NCI-H2029 (cell line): ENCODE results near the gene CRYM.
"Not testable (repeated sequence)": the region's sequence is repeated elsewhere in the genome, so short reads cannot be mapped to it uniquely, and the experiment has no call there.

ENCODE experiments used
- DNase-seq: peaks from one replicate; lab custom pipeline; 2025; lab: John Stamatoyannopoulos, UW

The CRYM gene

GRCh38 chr16:21277927-21278706, at the start of gene CRYM:
TSS of gene CRYM (minus strand) at chr16:21278290. CDS start at chr16:21278251, 39 bp downstream.
- DNase-seq: peak; percentile 65

DNA sequence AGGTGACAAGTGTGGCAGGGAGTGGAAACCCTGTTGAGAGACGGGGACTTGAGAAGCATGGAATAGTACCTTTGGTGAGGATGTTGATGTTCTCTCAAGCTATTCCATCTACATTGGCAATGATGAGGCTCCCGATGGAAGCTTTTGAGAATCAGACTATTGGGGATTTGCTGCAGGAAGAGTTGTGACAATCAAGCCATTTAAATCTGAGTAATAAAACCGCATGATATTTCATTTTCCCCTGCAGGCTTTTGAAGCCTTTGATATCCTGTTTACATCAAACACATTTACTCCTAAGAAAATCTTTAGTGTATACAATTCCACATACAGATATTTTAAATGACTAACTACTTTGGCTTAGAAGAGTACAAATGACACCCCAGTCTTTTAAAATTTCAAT, 49.0 kb upstream of the CRYM start:
- DNase-seq: no peak

DNA sequence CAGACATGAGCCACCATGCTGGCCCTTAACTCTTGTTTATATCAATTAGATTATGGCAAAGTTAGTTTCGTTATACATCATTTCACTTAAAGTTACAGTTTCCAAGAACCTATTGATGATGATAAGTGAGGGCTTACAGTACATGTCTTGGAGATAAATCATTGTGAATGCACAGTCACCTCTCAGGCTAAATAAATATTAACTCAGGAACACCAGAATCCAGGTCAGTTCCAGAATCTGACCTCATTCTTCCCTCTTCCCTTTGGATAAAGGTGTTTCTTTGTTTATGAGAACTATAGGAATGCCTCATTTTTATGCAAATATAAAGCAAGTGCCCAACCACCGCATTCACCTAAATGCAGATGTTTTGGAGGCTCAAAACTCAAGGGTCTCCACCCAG, 48.4 kb upstream of the CRYM start:
- no peak for DNase-seq

DNA sequence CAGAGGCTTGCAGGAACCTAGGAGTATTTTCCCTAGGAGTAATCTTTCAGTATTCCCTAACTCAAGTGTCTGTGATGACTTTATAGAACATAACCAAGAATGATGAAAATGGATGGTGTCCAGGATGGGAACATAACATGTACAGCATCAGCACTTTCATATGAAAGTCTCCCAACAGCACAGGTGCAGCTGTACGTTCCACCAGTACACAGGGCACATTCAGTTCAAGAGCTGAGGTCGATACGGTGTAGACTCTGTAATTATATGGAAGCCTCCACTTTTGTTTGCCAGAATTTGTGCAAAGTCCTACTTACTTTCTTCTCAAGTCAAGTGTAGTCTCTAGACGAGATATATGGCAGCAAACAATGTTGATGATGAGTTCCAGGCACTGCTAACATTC, 46.2 kb upstream of the CRYM start:
- no peak for DNase-seq

DNA sequence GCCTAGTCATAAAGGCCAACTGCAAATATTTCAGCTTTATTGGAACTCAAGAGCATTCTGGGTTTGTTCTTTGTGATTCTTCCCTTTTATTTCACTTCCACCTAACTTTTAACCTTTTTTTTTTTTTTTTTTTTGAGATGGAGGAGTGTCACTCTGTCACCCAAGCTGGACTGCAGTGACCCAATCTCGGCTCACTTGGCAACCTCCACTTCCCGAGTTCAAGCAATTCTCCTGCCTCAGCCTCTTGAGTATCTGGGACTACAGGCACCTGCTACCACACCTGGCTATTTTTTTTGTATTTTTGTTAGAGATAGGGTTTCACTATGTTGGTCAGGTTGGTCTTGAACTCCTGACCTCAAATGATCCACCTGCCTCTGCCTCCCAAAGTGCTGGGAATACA, 44.2 kb upstream of the CRYM start:
- not testable (repeated sequence) for DNase-seq

- no peak for DNase-seq
Measured at GRCh38 chr16:21321736-21322135, 43.6 kb upstream of the CRYM start.

DNA sequence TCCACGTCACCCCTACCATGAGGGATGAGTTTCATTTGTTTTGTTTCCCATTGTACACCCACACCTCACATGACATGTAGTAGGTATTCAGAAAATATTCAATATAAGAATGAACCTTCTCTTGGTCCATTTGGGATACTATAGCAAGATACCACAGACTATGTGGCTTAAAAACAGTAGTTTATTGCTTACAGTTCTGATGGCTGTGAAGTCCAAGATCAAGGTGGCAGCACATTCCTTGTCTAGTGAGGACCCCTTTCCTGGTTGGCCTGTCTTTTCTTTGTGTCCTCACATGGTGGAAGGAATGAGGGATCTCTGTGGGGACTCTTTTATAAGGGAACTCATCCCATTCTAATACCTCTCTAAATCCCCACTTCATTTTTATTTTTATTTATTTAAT, 36.2 kb upstream of the CRYM start:
- no peak for DNase-seq

GRCh38 chr16:21312863-21313372, 34.8 kb upstream of the CRYM start:
- DNase-seq: not testable (repeated sequence)

DNA sequence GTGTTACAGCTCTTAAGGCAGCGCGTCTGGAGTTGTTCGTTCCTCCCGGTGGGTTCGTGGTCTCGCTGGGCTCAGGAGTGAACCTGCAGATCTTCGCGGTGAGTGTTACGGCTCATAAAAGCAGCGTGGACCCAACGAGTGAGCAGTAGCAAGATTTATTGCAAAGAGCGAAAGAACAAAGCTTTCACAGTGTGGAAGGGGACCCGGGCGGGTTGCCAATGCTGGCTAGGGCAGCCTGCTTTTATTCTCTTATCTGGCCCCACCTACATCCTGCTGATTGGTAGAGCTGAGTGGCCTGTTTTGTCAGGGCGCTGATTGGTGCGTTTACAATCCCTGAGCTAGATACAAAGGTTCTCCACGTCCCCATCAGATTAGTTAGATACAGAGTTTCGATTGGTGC, 34.0 kb upstream of the CRYM start:
- DNase-seq: not testable (repeated sequence)

GRCh38 chr16:21306712-21307111, 28.6 kb upstream of the CRYM start:
- DNase-seq: not testable (repeated sequence)

- no peak for DNase-seq
Measured at GRCh38 chr16:21302898-21303528, 24.9 kb upstream of the CRYM start.

- peak; percentile 8 for DNase-seq
Measured at GRCh38 chr16:21302454-21302853, 24.4 kb upstream of the CRYM start.

GRCh38 chr16:21301895-21302291, 23.8 kb upstream of the CRYM start:
- no peak for DNase-seq

GRCh38 chr16:21301168-21301894, 23.2 kb upstream of the CRYM start:
- DNase-seq: peak; percentile 59

DNA sequence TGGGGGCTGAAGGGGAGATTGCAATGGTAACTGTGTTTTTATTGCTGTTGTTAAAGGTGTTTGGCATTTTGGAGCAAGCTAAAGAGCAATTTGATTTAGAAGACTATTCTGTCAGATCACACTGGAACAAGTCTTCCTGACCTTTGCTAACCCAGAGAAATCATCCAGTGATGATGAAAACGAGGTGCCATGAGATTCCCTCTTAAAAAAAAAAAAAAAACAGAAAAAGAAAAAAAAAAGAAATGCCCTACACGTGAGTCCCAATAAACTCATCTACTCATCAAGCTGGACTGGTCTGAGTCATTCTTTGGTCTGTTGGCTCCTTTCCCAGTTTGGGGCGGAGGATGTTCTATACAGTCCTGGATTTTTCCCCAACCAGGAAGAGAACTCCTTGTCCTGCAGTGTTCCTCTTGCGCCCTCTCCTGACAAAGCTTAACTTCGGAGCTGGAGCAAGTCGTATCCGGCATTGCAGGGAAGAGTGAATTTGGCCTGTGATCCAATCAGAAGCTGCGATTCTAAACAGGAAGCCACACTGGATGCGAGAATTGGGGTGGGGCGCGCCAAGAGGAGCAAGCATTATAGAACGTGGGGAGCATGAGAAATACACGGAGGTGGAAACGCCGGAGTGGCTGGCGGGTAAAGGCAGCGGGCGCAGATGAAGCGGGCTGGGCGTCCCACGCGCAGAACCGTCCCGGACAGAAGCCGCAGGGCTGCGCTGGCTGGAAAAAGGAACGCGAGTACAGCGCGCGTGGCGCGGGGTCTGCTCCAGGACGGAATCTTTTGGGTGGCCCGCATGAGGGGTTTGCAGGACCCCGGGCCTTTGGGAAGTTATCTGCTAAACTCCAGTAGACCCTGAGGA, 22.4 kb upstream of the CRYM start:
- DNase-seq: peak; percentile 98

GRCh38 chr16:21289789-21290188, 11.7 kb upstream of the CRYM start:
- DNase-seq: not testable (repeated sequence)

GRCh38 chr16:21285314-21285713, 7.2 kb upstream of the CRYM start:
- no peak for DNase-seq

DNA sequence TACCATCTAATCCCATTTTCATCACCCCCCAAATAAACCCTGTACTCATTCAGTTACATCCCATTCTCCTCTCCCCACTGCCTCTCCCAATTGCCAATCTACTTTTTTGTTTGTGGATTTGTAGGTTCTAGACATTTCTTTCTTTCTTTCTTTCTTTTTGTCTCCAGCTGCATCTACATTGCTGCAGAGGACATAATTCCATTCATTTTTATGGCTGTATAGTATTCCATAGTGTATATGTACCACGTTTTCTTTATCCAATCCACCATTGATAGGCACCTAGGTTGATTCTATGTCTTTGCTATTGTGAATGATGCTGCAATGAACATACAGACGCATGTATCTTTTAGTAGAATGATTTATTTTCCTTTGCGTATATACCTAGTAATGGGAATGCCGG, 6.3 kb upstream of the CRYM start:
- DNase-seq: no peak

DNA sequence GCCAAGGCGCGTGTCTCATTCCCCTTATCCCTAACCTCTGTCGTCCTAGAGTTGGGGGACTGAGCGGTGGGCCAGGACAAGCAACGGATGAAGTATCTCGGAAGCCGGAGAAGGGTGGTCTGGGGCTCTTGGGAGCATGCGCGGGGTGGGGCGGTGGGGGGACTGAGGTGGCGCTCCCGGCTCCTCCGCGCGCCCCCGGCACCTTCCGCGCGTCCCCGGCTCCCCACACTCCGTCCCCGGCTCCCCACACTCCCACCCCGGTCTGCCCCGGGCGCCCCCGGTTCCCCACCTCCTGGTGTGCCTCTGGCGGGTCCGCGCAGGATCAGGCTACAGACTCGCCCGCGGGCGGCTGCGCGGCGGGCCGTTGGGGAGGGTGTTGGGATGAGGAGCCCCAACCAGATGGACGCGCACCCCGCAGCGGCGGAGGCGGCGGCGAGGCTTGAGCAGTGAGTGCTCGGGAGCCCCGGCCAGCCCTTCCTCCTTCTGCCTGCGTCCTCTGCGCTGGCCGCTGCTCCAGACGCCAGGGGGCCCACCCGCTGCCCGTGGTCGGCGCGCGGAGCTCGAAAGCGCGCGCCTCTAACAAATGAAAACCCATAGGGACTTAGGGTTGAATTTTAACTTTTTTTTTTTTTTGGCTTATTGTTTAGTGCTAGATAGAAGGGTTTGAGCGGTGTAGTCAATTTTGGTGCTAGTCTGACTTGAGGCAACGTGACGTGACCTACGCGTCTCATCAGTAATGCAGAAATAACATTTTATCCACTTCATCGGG, 5.6 kb upstream of the CRYM start:
- no peak for DNase-seq

GRCh38 chr16:21281698-21282389, 3.8 kb upstream of the CRYM start:
- no peak for DNase-seq
